Stimulated activated CD8-positive, alpha-beta memory T cell treated with anti-CD3 and anti-CD28 coated beads, Interleukin-2, amount 100 ng/mL, for 1 hour (primary cell): ENCODE measurements around the gene AJM1.
"Not testable (repeated sequence)": the region's sequence is repeated elsewhere in the genome, so short reads cannot be mapped to it uniquely, and the experiment has no call there.

Source experiments
- DNase-seq, 2 donors: peaks; one replicate each; pipeline ENCODE4 v3.0.0-alpha.2; 2020; ENCODE audit warnings: low read depth in 2 of 2

Gene AJM1

GRCh38 chr9:136842380-136842948 is at the start of gene AJM1:
Gene AJM1, plus strand, starts transcription at chr9:136842478. Its CDS starts 1,937 bp downstream, at chr9:136844415.
- DNase-seq: peak; percentile 37 to 60

GRCh38 chr9:136793086-136793946 is 49.0 kb upstream of the AJM1 start:
- no peak for DNase-seq

GRCh38 chr9:136794281-136794999 is 47.8 kb upstream of the AJM1 start:
- DNase-seq: no peak

- no peak for DNase-seq
Observed at GRCh38 chr9:136795000-136795348, 47.3 kb upstream of the AJM1 start.

GRCh38 chr9:136796238-136796774 is 46.0 kb upstream of the AJM1 start, which contains the start of gene CCDC183:
Gene CCDC183, plus strand, starts transcription at chr9:136796338. Its CDS starts 60 bp downstream, at chr9:136796398.
- DNase-seq: no peak

- DNase-seq: not testable (repeated sequence)
Observed at GRCh38 chr9:136796775-136797347, 45.4 kb upstream of the AJM1 start.

- DNase-seq: no peak
Observed at GRCh38 chr9:136798708-136799078, 43.6 kb upstream of the AJM1 start.

GRCh38 chr9:136799079-136799853 is 43.0 kb upstream of the AJM1 start:
- no peak for DNase-seq

GRCh38 chr9:136799854-136800657 is 42.2 kb upstream of the AJM1 start:
- DNase-seq: peak; percentile 85 to 89

GRCh38 chr9:136802321-136802720 is 40.0 kb upstream of the AJM1 start:
- no peak for DNase-seq

- not testable (repeated sequence) for DNase-seq
Observed at GRCh38 chr9:136803009-136803550, 39.2 kb upstream of the AJM1 start.

GRCh38 chr9:136803551-136804508 is 38.4 kb upstream of the AJM1 start:
- DNase-seq: no peak

GRCh38 chr9:136804509-136805206 is 37.6 kb upstream of the AJM1 start:
- no peak for DNase-seq

GRCh38 chr9:136805207-136805740 is 37.0 kb upstream of the AJM1 start:
- no peak for DNase-seq

- DNase-seq: no peak
Observed at GRCh38 chr9:136806067-136806466, 36.2 kb upstream of the AJM1 start.

- no peak for DNase-seq
Observed at GRCh38 chr9:136806631-136807201, 35.6 kb upstream of the AJM1 start.

- peak; percentile 57 to 70 for DNase-seq
Observed at GRCh38 chr9:136807281-136808074, 34.8 kb upstream of the AJM1 start, which contains the start of gene RABL6. Gene RABL6, plus strand, starts transcription at chr9:136807948. Its CDS starts 249 bp downstream, at chr9:136808197.
